Measurements from ENCODE around the gene TMED6.

DNA sequence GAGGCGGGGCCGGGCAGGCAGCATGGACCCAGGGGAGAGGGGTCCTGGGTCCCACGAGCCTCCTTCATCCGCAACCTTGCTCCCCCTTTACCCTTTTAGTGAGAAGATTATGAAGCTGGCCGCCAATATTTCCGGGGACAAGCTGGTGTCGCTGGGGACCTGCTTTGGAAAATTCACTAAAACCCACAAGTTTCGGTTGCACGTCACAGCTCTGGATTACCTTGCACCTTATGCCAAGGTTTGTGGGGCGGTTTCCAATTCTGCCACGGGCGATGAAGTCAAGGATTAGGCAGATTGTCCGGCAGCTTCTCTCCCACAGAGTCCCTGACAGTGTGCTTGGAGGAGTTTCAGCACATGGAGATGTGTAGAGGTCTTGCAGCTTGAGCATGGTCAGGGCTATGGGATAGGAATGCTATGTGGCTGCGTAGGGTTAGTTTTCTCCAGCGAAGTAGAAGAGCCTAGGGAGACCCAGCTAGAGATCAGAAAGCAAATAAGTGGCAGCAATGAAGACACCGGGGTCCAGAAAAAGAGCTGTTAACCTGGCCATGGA lies 11.4 kb downstream of the TMED6 start:
- TF ChIP-seq, protein P1, sequence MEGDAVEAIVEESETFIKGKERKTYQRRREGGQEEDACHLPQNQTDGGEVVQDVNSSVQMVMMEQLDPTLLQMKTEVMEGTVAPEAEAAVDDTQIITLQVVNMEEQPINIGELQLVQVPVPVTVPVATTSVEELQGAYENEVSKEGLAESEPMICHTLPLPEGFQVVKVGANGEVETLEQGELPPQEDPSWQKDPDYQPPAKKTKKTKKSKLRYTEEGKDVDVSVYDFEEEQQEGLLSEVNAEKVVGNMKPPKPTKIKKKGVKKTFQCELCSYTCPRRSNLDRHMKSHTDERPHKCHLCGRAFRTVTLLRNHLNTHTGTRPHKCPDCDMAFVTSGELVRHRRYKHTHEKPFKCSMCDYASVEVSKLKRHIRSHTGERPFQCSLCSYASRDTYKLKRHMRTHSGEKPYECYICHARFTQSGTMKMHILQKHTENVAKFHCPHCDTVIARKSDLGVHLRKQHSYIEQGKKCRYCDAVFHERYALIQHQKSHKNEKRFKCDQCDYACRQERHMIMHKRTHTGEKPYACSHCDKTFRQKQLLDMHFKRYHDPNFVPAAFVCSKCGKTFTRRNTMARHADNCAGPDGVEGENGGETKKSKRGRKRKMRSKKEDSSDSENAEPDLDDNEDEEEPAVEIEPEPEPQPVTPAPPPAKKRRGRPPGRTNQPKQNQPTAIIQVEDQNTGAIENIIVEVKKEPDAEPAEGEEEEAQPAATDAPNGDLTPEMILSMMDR (IDR thresholded peaks at IDR 0.05) = no peak
- TF ChIP-seq POLR2A (IDR thresholded peaks at IDR 0.05) = no peak
